Mucosa of gallbladder (tissue), 1 donor: Measurements from ENCODE around the gene ACTL10. TPM values are rescaled to one million over a fixed set of nuclear protein-coding genes. Genes with fewer than 3 reads are reported as not detected.
"Not testable (repeated sequence)": the region's sequence is repeated elsewhere in the genome, so short reads cannot be mapped to it uniquely, and the experiment has no call there.

ENCODE experiments used
- DNase-seq: peaks from one replicate; pipeline ENCODE4 v3.0.0-alpha.2; 2020; ENCODE audit warnings: low spot score
- total RNA-seq: library from RNA; stranded (reverse); gene quantifications from one replicate; pipeline ENCODE4 v1.2.1, GENCODE V29; 2021
- donor health status: DM: no; HTN: no; CAD: no.

ACTL10 gene
- total RNA-seq, 1 donor from 2014 or later = 4.8 TPM

DNA sequence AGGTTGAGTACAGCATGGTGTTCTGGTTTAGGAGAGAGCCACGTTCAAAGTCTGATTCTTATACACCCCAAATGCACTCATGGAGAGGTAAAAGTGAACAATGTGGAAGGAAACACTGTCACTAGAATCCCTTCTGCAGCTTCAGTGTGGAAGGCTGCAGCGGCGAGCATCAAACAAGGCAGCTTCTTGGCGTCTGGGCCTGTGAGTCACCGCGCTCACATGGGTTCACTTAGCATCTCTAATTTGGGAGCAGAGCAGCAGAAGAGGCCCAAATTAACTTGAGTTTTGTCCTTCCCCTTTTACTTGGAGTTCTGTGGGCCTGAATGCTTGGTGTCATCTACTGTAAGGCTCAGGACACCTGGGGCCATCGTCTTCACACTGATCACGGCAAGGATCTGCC, 30.4 kb downstream of the ACTL10 start:
- peak; percentile 54 for DNase-seq

- not testable (repeated sequence) for DNase-seq
These were observed 32.2 kb downstream of the ACTL10 start for GRCh38 chr20:33698966-33699365.

- DNase-seq = not testable (repeated sequence)
These were observed 34.1 kb downstream of the ACTL10 start for GRCh38 chr20:33700696-33701441.

DNA sequence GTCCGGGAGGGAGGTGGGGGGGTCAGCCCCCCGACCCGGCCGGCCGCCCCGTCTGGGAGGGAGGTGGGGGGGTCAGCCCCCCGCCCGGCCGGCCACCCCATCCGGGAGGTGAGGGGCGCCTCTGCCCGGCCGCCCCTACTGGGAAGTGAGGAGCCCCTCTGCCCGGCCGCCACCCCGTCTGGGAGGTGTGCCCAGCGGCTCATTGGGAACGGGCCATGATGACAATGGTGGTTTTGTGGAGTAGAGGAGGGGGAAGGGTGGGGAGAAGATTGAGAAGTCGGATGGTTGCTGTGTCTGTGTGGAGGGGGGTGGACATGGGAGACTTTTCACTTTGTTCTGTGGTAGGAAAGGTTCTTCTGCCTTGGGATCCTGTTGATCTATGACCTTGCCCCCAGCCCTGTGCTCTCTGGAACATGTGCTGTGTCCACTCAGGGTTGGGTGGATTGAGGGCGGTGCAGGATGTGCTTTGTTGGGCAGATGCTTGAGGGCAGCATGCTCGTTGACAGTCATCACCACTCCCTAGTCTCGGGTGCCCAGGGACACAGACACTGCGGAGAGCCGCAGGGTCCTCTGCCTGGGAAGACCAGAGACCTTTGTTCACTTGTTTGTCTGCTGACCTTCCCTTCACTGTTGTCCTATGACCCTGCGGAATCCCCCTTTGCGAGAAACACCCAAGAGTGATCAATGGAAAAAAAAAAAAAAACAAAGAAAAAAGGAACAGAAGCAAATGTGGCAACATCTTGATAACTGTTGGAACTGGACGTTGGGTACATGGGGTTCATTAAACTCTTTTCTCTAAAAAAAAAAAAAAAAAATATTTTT, 35.1 kb downstream of the ACTL10 start:
- no peak for DNase-seq

DNA sequence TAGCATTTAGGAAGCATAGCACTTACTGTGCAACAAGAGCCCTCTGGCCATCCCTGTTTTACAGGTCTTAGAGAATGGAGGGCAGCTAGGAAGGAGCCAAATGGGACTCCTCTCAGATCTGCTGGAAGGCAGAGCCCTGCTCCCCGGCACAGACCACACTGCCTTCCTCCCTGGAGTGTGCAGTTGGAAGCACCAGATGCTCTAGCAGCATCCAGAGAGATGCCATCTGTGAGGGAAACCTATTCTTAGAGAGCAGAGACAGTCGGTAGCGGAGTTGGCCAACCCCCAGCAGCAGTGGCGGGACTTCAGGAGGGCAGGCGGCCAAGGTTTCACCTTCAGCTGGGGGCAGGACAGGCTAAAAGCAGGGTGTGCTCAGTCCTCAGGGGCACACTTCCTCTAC, 36.1 kb downstream of the ACTL10 start:
- no peak for DNase-seq

DNA sequence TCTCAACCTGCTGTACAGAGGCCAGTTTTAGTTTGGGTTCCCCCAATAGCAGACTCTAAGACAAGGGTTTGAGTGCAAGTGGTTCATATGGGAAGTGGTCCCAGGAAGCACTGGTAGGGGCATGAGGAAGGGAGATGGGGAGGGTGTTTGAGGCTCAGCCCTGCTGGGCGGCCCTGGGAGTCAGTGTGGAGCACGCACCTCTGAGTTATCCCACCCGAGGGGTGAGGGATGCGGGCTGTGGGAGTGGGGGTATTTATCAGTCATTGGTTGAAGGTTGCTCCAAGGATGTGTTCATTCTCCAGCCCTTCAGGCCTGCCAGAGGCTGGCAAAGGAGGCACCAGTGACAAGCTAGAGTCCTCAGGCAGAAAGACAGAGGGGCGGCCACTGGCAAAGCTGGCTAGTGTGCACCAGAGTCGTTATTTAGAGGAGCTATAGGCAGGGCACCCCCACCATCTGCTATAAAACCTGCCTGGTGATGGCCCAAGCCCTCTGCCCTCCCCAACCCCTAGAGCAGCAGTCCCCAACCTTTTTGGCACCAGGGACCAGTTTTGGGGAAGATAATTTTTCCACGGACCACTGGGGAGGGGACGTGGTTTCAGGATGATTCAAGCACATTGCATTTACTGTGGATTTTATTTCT, 36.9 kb downstream of the ACTL10 start:
- DNase-seq = no peak

DNA sequence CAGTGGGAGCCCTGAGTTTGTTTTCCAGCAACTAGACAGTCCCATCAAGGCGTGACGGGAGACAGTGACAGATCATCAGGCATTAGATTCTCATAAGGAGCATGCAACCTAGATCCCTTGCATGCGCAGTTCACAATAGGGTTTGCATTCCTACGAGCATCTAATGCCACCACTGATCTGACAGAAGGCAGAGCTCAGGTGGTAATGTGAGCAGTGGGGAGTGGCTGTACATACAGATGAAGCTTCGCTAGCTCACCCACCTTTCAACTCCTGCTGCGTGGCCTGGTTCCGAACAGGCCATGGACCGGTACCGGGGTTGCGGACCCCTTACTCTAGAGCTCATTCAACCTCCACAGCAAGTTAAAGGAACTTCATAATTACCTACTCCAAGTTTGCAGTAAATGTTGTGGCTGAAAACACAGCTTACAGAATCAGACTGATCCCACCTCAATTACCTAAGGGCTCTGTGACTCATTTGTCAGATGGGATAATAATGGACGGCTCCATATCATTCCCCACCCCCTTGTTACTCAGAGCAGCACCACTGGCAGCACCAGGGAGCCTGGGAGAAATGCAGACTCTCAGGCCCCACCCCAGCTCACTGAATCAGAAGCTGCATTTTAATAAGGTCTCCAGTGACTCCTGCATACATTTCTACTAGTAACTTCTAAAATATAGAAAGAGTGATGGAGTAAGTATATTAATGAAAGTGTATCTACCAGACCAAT, 37.6 kb downstream of the ACTL10 start:
- DNase-seq = no peak

DNA sequence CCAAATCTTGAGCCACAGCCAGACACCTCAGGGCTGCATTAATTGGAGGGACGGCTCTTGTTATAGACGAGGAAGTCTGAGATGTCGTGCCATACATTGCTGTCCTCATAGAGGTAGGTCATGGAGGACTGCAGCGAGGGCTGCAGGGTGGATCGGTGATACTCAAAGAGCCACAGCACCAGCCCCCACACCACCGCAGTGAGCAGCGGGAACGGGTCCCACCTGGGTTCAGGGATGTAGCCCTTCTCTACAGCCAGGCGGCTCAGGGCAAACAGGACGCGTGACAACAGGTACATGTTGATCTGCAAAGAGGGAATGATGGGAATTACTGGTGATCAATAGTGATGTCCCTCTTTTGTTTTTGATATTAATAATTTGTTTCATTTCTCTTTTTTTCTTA, 40.9 kb downstream of the ACTL10 start:
- no peak for DNase-seq

DNA sequence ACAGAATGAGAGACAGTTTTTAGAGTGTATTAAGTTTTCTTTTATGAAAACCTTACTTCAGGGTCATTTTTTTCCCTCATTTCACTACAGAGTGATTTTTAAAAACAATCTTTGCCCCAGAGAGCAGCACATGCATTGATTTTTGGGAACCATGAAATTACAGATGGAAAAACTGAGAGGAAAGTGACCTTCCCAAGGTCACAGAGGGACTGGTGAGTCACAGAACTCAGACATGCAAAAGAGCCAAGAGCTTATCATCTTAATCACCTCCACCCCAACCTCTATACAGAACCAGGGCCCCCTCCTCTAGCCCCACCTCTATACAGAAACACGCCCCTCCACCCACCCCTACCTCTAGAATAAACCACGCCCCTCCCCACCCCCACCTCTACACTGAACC, 42.7 kb downstream of the ACTL10 start:
- no peak for DNase-seq

- no peak for DNase-seq
These were observed 43.3 kb downstream of the ACTL10 start for GRCh38 chr20:33709905-33710541.

DNA sequence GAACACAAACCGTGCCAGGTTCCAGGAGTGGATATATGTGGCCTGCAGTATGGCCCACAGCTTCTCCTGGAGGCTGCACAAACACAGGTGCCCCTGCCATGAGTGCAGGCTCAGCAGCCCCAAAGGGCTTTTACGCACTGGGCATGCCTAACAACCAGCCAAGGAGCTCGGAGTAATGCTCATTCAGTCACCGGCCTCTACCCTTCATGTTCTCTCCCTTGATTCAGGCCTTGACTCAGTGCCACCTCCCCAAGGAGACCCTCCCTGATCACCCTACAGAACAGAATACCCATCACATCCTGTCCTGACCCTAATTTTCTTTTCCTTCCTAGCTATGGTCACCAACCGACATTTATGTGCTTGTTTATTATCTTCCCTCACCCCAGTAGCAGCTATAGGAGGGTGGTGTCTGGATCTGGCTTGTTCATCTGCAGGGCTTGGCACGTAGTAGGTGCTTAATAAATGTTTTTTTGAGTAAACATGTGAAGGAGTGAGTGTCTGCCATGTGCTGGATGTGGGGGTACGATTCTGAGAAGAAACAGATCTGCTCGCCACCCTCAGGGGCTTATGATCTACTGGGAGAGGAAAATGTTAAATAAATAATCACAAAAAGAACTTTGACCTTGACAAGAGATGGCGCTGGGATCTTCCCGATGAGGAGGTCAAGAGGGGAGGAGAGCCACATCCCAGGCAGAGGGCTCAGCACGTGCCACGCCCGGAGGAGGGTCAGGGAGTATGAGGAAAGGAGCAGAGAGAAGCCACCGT, 44.1 kb downstream of the ACTL10 start:
- DNase-seq = no peak

- DNase-seq = no peak
These were observed 44.6 kb downstream of the ACTL10 start for GRCh38 chr20:33711446-33711738.

GRCh38 chr20:33713865-33714367, 47.2 kb downstream of the ACTL10 start:
- DNase-seq = no peak

- DNase-seq = no peak
These were observed 49.8 kb downstream of the ACTL10 start for GRCh38 chr20:33716498-33716897.

Other genes with a start within 250 kb of the ACTL10 start
- 13.0 TPM for gene SNTA1, start 223.2 kb upstream of the ACTL10 start, total RNA-seq
- gene CBFA2T2, start 176.8 kb upstream of the ACTL10 start, total RNA-seq = 21.2 TPM
- gene C20orf144, start 4.6 kb upstream of the ACTL10 start, total RNA-seq = 0.09 TPM
- 37.3 TPM for gene NECAB3, start 7.5 kb downstream of the ACTL10 start, total RNA-seq
- 2.3 TPM for gene E2F1, start 19.4 kb downstream of the ACTL10 start, total RNA-seq
- gene PXMP4, start 53.4 kb downstream of the ACTL10 start, total RNA-seq = 17.9 TPM
- 5.8 TPM for gene ZNF341, start 65.1 kb downstream of the ACTL10 start, total RNA-seq
- 117 TPM for gene CHMP4B, start 144.4 kb downstream of the ACTL10 start, total RNA-seq